HepG2 (cell line): ENCODE results near the gene FLAD1. TPM values are rescaled to one million over a fixed set of nuclear protein-coding genes. Genes with fewer than 3 reads are reported as not detected.
"Not testable (repeated sequence)": the region's sequence is repeated elsewhere in the genome, so short reads cannot be mapped to it uniquely, and the experiment has no call there.

Experiments
- ATAC-seq: fragments of 200-7000 bp; cut with Tn5 transposase; 3 replicates; pipeline ENCODE4 v1.9.1; 2020; ENCODE audit warnings: mild to moderate bottlenecking, moderate library complexity
- BruUV-seq: library from RNA; stranded (reverse); fragments of 400-500 nt; replicated peaks from 2 replicates; lab custom pipeline; 2021; lab: Mats Ljungman, UMichigan
- CTCF ChIA-PET: fragments of 300-600 bp; formaldehyde crosslinking; extraction: SDS; loops from one replicate; lab custom pipeline; 2021; ENCODE audit warnings: low total read pairs, inconsistent platforms, low intra/inter-chr PET ratio; lab: Yijun Ruan, JAX
- POLR2A ChIA-PET: fragments of 350-600 bp; sonication (Branson Sonifier 250); formaldehyde crosslinking; loops from one replicate; lab custom pipeline; 2020; ENCODE audit warnings: antibody characterized with exemption, inconsistent platforms; lab: Yijun Ruan, JAX
- DNase-seq: peaks from one replicate; pipeline ENCODE4 v3.0.0-alpha.2; 2015; ENCODE audit warnings: low spot score
- FAIRE-seq: peaks from 3 replicates; lab custom pipeline; 2011; peaks lifted over from hg19 to GRCh38; lab: Jason Lieb, UNC
- H2AFZ ChIP-seq: one replicate; pipeline ENCODE4 v1.6.1; 2011; ENCODE audit warnings: low read length, inconsistent platforms
- H3K27ac ChIP-seq: fragments of 300-600 bp; 3 replicates; pipeline ENCODE4 v1.8.0; 2011; ENCODE audit warnings: mixed run types, mild to moderate bottlenecking, mixed read lengths, low read length, inconsistent platforms; ENCODE audit not compliant: insufficient read depth; ENCODE audit errors: extremely low read length
- H3K27me3 ChIP-seq, 2 experiments: fragments of 200-600 bp in 1 of 2; 2 replicates in 1 of 2; 3 replicates in 1 of 2; pipeline versions ENCODE4 v1.6.0 to v1.8.0; 2011; ENCODE audit warnings: low read length in 2 of 2, mild to moderate bottlenecking in 2 of 2, moderate library complexity in 2 of 2, inconsistent platforms in 1 of 2; ENCODE audit not compliant: insufficient read depth in 2 of 2, control insufficient read depth in 1 of 2
- H3K36me3 ChIP-seq, 2 experiments: fragments of 200-600 bp in 1 of 2; replicated peaks in 1 of 2; 2 replicates in 1 of 2; 3 replicates in 1 of 2; pipeline versions ENCODE4 v1.5.1 to v1.8.0; 2011; ENCODE audit warnings: low read length in 2 of 2, inconsistent platforms in 1 of 2; ENCODE audit not compliant: insufficient read depth in 2 of 2, control insufficient read depth in 1 of 2
- H3K4me1 ChIP-seq: 2 replicates; pipeline ENCODE4 v1.5.1; 2012; ENCODE audit warnings: low read length, inconsistent platforms; ENCODE audit not compliant: insufficient read depth
- H3K4me2 ChIP-seq: 2 replicates; pipeline ENCODE4 v1.6.0; 2011; ENCODE audit warnings: low read depth, low read length, inconsistent platforms
- H3K4me3 ChIP-seq, 3 experiments: fragments of 200-600 bp in 1 of 3; sonication (generic), shearing (Covaris generic) in 1 of 3; replicated peaks in 1 of 3; 2 replicates each; pipeline ENCODE4 v1.5.1; 2011 to 2016; ENCODE audit warnings: low read length in 3 of 3, inconsistent platforms in 2 of 3, low read depth in 2 of 3, mild to moderate bottlenecking in 2 of 3, control low read depth in 1 of 3, mixed read lengths in 1 of 3; ENCODE audit not compliant: insufficient read depth in 1 of 3
- H3K79me2 ChIP-seq: one replicate; pipeline ENCODE4 v1.6.1; 2011; ENCODE audit warnings: low read length, inconsistent platforms; ENCODE audit not compliant: insufficient read depth
- H3K9ac ChIP-seq: 2 replicates; pipeline ENCODE4 v1.6.0; 2011; ENCODE audit warnings: mild to moderate bottlenecking, low read depth, low read length, inconsistent platforms; ENCODE audit not compliant: insufficient read depth
- H3K9me3 ChIP-seq: 2 replicates; pipeline ENCODE4 v1.5.1; 2012; ENCODE audit warnings: mild to moderate bottlenecking, low read length
- H4K20me1 ChIP-seq: 2 replicates; pipeline ENCODE4 v1.6.0; 2011; ENCODE audit warnings: inconsistent platforms, mild to moderate bottlenecking, low read length, moderate library complexity; ENCODE audit not compliant: insufficient read depth
- BCL6 ChIP-seq: IDR thresholded peaks from 2 replicates; pipeline ENCODE4 v1.6.1; 2016; ENCODE audit warnings: missing genetic modification reagents, missing compliant biosample characterization
- CAMTA2 ChIP-seq: sonication (generic); formaldehyde crosslinking; IDR thresholded peaks from 2 replicates; pipeline ENCODE4 v1.4.0; 2020; ENCODE audit warnings: mild to moderate bottlenecking, missing genetic modification reagents, borderline replicate concordance
- CEBPB ChIP-seq: IDR thresholded peaks from 2 replicates; pipeline ENCODE4 v1.6.1; 2011; ENCODE audit warnings: low read depth, low read length, improper control_type of control experiment, borderline replicate concordance
- HDAC6 ChIP-seq: fragments of 200-600 bp; sonication (generic); IDR thresholded peaks from 2 replicates; pipeline ENCODE4 v1.7.0; 2017; ENCODE audit warnings: mild to moderate bottlenecking, antibody characterized with exemption, low read length, low read depth
- IKZF4 ChIP-seq: sonication (generic); formaldehyde crosslinking; IDR thresholded peaks from 2 replicates; pipeline ENCODE4 v1.5.1; 2020; ENCODE audit warnings: borderline replicate concordance, mild to moderate bottlenecking, low read depth, missing genetic modification reagents; ENCODE audit errors: not compliant biosample characterization
- KLF15 ChIP-seq: sonication (generic); formaldehyde crosslinking; IDR thresholded peaks from 2 replicates; pipeline ENCODE4 v1.8.1; 2023; ENCODE audit warnings: borderline replicate concordance, mild to moderate bottlenecking, inconsistent platforms, missing genetic modification reagents, mixed read lengths
- ONECUT2 ChIP-seq: sonication (generic); formaldehyde crosslinking; IDR thresholded peaks from 2 replicates; pipeline ENCODE4 v1.4.0; 2020; ENCODE audit warnings: missing genetic modification reagents
- PRPF4 ChIP-seq: fragments of 200-400 bp; formaldehyde crosslinking; IDR thresholded peaks from 2 replicates; pipeline ENCODE4 v1.6.1; 2016; ENCODE audit warnings: low read length, low read depth; ENCODE audit not compliant: poor library complexity, severe bottlenecking
- RERE ChIP-seq: IDR thresholded peaks from 2 replicates; pipeline ENCODE4 v1.6.1; 2016; ENCODE audit warnings: low read depth, missing genetic modification reagents, missing compliant biosample characterization
- TEAD2 ChIP-seq: sonication (generic); formaldehyde crosslinking; IDR thresholded peaks from 2 replicates; pipeline ENCODE4 v1.9.0; 2021; ENCODE audit warnings: missing genetic modification reagents
- ZFX ChIP-seq: sonication (generic); formaldehyde crosslinking; IDR thresholded peaks from 2 replicates; pipeline ENCODE4 v1.4.0; 2020; ENCODE audit warnings: mild to moderate bottlenecking, low read depth, missing genetic modification reagents, moderate library complexity
- ZNF430 ChIP-seq: sonication (generic); formaldehyde crosslinking; IDR thresholded peaks from 2 replicates; pipeline ENCODE4 v1.9.0; 2021; ENCODE audit warnings: mild to moderate bottlenecking, missing genetic modification reagents
- ZNF746 ChIP-seq: sonication (generic); formaldehyde crosslinking; IDR thresholded peaks from 2 replicates; pipeline ENCODE4 v1.8.0; 2022; ENCODE audit warnings: mild to moderate bottlenecking, missing genetic modification reagents
- ZNF850 ChIP-seq: sonication (generic); formaldehyde crosslinking; conservative IDR thresholded peaks from 2 replicates; pipeline ENCODE4 v1.9.0; 2021; ENCODE audit warnings: mild to moderate bottlenecking, missing genetic modification reagents
- WGBS: methylation state at CpG from one replicate; pipeline ENCODE4 v1.1.6; 2017; ENCODE audit warnings: low lambda C conversion rate; 5-methylcytosine and 5-hydroxymethylcytosine counted together
- in situ Hi-C: cut with HindIII; loops from 2 replicates; pipeline ENCODE4 v1.10.0; 2017; ENCODE audit warnings: low pct_unique_long_range_greater_than_20kb; ENCODE audit not compliant: extremely low pct_ligation_motif_present
- intact Hi-C: fragments of 100-400 bp; cut with micrococcal nuclease; formaldehyde crosslinking; loops from one replicate; pipeline ENCODE4 v1.10.0; 2022; ENCODE audit not compliant: unreplicated experiment
- polyA plus RNA-seq, 8 experiments: library from polyadenylated mRNA; depleted of rRNA in 3 of 8; stranded (reverse) in 7 of 8; unstranded in 1 of 8; fragments of >200 nt; fragmentation: Illumina TruSeq in 4 of 8; extraction: Trizol in 4 of 8; gene quantifications; 2 replicates each; pipeline versions ENCODE4 v1.2.1 to v1.2.3, GENCODE V29; 2011 to 2016; ENCODE audit warnings: low read depth in 4 of 8, missing spikeins in 1 of 8, mixed read lengths in 1 of 8; ENCODE audit not compliant: insufficient read depth in 1 of 8
- total RNA-seq, 5 experiments: library from RNA; depleted of rRNA; stranded (reverse); fragments of >200 nt; fragmentation: Illumina TruSeq; extraction: Trizol; gene quantifications; 2 replicates each; pipeline ENCODE4 v1.2.3, GENCODE V29; 2016; ENCODE audit warnings: low read depth in 1 of 5

FLAD1 gene
- total and polyA plus RNA-seq, 2 of the 13 experiments (the other 11 are each of a cell fraction or from before 2014, with no cell fraction given): 25.9 to 32.8 TPM

DNA sequence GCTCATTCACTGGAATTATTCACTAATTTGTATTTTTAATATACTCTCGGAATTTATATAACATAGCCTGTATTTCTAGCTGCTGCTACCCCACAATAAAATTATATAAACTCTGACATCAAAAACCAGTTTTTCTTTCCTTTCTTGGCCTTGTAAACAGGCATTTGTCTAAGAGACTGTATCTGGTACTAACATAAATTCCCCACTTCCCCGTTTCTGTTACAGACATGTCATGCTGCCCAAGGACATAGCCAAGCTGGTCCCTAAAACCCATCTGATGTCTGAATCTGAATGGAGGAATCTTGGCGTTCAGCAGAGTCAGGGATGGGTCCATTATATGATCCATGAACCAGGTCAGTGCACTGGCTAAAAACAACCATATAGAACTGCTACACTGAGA lies 5.4 kb upstream of the FLAD1 start:
- H3K9ac ChIP-seq, H4K20me1 ChIP-seq, CTCF ChIA-PET, H3K27me3 ChIP-seq, BruUV-seq, FAIRE-seq, H3K4me2 ChIP-seq, intact Hi-C loops, DNase-seq, H3K27ac ChIP-seq, ATAC-seq, H3K9me3 ChIP-seq, in situ Hi-C loops, H2AFZ ChIP-seq, H3K4me3 ChIP-seq: not testable (repeated sequence)
- 85% methylated on average over 3 of the region's 3 CpGs for WGBS
- peaks cover 48% of the 10 kb centered on the region for H3K79me2 ChIP-seq
- peaks cover 33% of the 10 kb centered on the region for H3K4me1 ChIP-seq
- POLR2A ChIA-PET: interaction anchor here (1.4 kb wide), 1 partner anchor 40 kb away, joined by 3 read pairs; no protein-coding TSS in a partner anchor
- peaks cover 2 to 18% of the 10 kb centered on the region in 2 experiments for H3K36me3 ChIP-seq

DNA sequence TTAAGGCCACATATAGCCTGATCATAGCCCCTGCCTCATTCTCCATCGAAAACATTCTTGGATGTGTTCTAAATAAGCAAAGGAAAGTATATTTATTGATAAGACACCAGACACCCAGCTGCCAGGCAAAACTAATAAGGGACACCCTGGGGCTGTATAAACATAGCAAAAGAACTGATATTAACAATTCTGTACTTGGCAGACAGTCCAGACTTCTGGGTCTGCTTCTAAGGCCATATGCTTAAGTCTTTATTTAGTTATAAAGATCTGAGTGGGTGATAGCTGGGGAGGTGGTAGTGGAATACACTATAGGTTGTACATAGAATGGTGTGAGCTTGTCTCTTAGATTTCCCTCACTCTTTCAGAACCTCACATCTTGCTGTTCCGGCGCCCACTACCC lies 4.8 kb upstream of the FLAD1 start:
- BruUV-seq: no TSS peak
- Histone ChIP-seq H3K27ac (no peak overlapping the region), H3K4me3 (no peak overlapping the region), H3K9ac (no peak overlapping the region), H3K4me2 (no peak overlapping the region), H3K4me1 (peaks cover 29% of the 10 kb centered on the region), H4K20me1 (no peaks in the 10 kb centered on the region), H3K9me3 (no peaks in the 10 kb centered on the region), H2AFZ (no peak overlapping the region), H3K79me2 (peaks cover 50% of the 10 kb centered on the region), H3K27me3 (no peaks in the 10 kb centered on the region; a peak in 1 of 5 replicates), H3K36me3 (peaks cover 2 to 18% of the 10 kb centered on the region in 2 experiments)
- in situ Hi-C loops (no loop called here), intact Hi-C loops (no loop called here)
- WGBS: 97% methylated on average over 3 of the region's 3 CpGs
- ChIA-PET CTCF (no interaction called here), POLR2A (no interaction called here)
- FAIRE-seq (no peak), ATAC-seq (no peak), DNase-seq (no peak)
- TF ChIP-seq TEAD2 (CRISPR knock-in tag) (no peak), ZNF850 (CRISPR knock-in tag) (no peak), ZFX (no peak), PRPF4 (no peak), HDAC6 (no peak), ZNF430 (CRISPR knock-in tag) (no peak), CAMTA2 (CRISPR knock-in tag) (no peak), BCL6 (CRISPR knock-in tag) (no peak), RERE (no peak), IKZF4 (CRISPR knock-in tag) (no peak), CEBPB (no peak), KLF15 (CRISPR knock-in tag) (no peak), ONECUT2 (CRISPR knock-in tag) (no peak), ZNF746 (no peak)
